ENCODE data around the gene SMARCC2. TPM values are rescaled to one million over a fixed set of nuclear protein-coding genes. Genes with fewer than 3 reads are reported as not detected.
A peak's percentile ranks its signal among the peaks of the same experiment; 100 is the strongest.
"Not testable (repeated sequence)": the region's sequence is repeated elsewhere in the genome, so short reads cannot be mapped to it uniquely, and the experiment has no call there.

Gene SMARCC2
- total RNA-seq, 1 donor from 2014 or later = 196 TPM

GRCh38 chr12:56120158-56120846, 69.0 kb downstream of the SMARCC2 start:
- Mint-ChIP-seq H3K27me3 (ENCODE audit: unreplicated experiment) (peaks cover 15% of the 10 kb centered on the region), H3K27ac (ENCODE audit: unreplicated experiment) (no peak overlapping the region), H3K36me3 (ENCODE audit: unreplicated experiment) (no peaks in the 10 kb centered on the region), H3K4me3 (ENCODE audit: unreplicated experiment) (peak overlapping the region; percentile 46), H3K4me1 (ENCODE audit: low read depth, unreplicated experiment) (peaks cover 18% of the 10 kb centered on the region), H3K9me3 (ENCODE audit: unreplicated experiment) (peaks cover 17% of the 10 kb centered on the region)
- DNase-seq = no peak
- no peak for TF ChIP-seq CTCF (IDR thresholded peaks at IDR 0.05; ENCODE audit: partially characterized antibody, unreplicated experiment)

GRCh38 chr12:56119361-56119796, 69.9 kb downstream of the SMARCC2 start:
- Mint-ChIP-seq H3K4me3 (ENCODE audit: unreplicated experiment) (peak overlapping the region; percentile 98), H3K9me3 (ENCODE audit: unreplicated experiment) (peaks cover 17% of the 10 kb centered on the region), H3K27me3 (ENCODE audit: unreplicated experiment) (peaks cover 15% of the 10 kb centered on the region), H3K4me1 (ENCODE audit: low read depth, unreplicated experiment) (peaks cover 18% of the 10 kb centered on the region), H3K36me3 (ENCODE audit: unreplicated experiment) (no peaks in the 10 kb centered on the region), H3K27ac (ENCODE audit: unreplicated experiment) (peak overlapping the region; percentile 62)
- TF ChIP-seq CTCF (IDR thresholded peaks at IDR 0.05; ENCODE audit: partially characterized antibody, unreplicated experiment) = peak; percentile 75
- peak; percentile 51 for DNase-seq

- H3K27me3 Mint-ChIP-seq (ENCODE audit: unreplicated experiment) = peaks cover 15% of the 10 kb centered on the region
- peaks cover 17% of the 10 kb centered on the region for H3K9me3 Mint-ChIP-seq (ENCODE audit: unreplicated experiment)
- peaks cover 18% of the 10 kb centered on the region for H3K4me1 Mint-ChIP-seq (ENCODE audit: low read depth, unreplicated experiment)
- no peak for DNase-seq
- no peaks in the 10 kb centered on the region for H3K36me3 Mint-ChIP-seq (ENCODE audit: unreplicated experiment)
- no peak for TF ChIP-seq CTCF (IDR thresholded peaks at IDR 0.05; ENCODE audit: partially characterized antibody, unreplicated experiment)
- peak overlapping the region; percentile 88 for H3K27ac Mint-ChIP-seq (ENCODE audit: unreplicated experiment)
- H3K4me3 Mint-ChIP-seq (ENCODE audit: unreplicated experiment) = peak overlapping the region; percentile 98
Measured at GRCh38 chr12:56118688-56119357, 70.5 kb downstream of the SMARCC2 start.

- Mint-ChIP-seq H3K4me1 (ENCODE audit: low read depth, unreplicated experiment) (peaks cover 18% of the 10 kb centered on the region), H3K27me3 (ENCODE audit: unreplicated experiment) (peaks cover 15% of the 10 kb centered on the region), H3K36me3 (ENCODE audit: unreplicated experiment) (no peaks in the 10 kb centered on the region), H3K9me3 (ENCODE audit: unreplicated experiment) (peaks cover 17% of the 10 kb centered on the region), H3K4me3 (ENCODE audit: unreplicated experiment) (peak within 1 kb of the TSS; percentile 98), H3K27ac (ENCODE audit: unreplicated experiment) (peak within 1 kb of the TSS; percentile 99)
- TF ChIP-seq CTCF (IDR thresholded peaks at IDR 0.05; ENCODE audit: partially characterized antibody, unreplicated experiment) = no peak
- DNase-seq = peak; percentile 94
Measured at GRCh38 chr12:56117778-56118687, 71.2 kb downstream of the SMARCC2 start, which contains the start of gene ZC3H10. ZC3H10 (plus strand) TSS chr12:56118266; CDS start chr12:56120563, 2,297 bp downstream.

GRCh38 chr12:56117082-56117706, 72.1 kb downstream of the SMARCC2 start:
- H3K36me3 Mint-ChIP-seq (ENCODE audit: unreplicated experiment); DNase-seq: not testable (repeated sequence)
- Mint-ChIP-seq H3K4me3 (ENCODE audit: unreplicated experiment) (peak overlapping the region; percentile 98), H3K9me3 (ENCODE audit: unreplicated experiment) (peaks cover 17% of the 10 kb centered on the region), H3K27me3 (ENCODE audit: unreplicated experiment) (peaks cover 15% of the 10 kb centered on the region), H3K27ac (ENCODE audit: unreplicated experiment) (peak overlapping the region; percentile 99), H3K4me1 (ENCODE audit: low read depth, unreplicated experiment) (peaks cover 18% of the 10 kb centered on the region)
